K562 (cell line): ENCODE results near the gene CIAO1. TPM values are rescaled to one million over a fixed set of nuclear protein-coding genes. Genes with fewer than 3 reads are reported as not detected.

Experiments
- ATF1 ChIP-seq, 2 experiments: fragments of 450-650 bp in 1 of 2; IDR thresholded peaks; 2 replicates each; pipeline ENCODE4 v1.6.1; 2016; ENCODE audit warnings: missing compliant biosample characterization in 1 of 2, missing genetic modification characterization in 1 of 2
- BRD4 ChIP-seq: fragments of 200-600 bp; sonication (generic); IDR thresholded peaks from 2 replicates; pipeline ENCODE4 v1.6.1; 2017; ENCODE audit warnings: inconsistent platforms
- ELF1 ChIP-seq: fragments of 200-800 bp; sonication (Bioruptor generic); IDR thresholded peaks from 2 replicates; pipeline ENCODE4 v1.6.1; 2016; ENCODE audit warnings: missing genetic modification characterization, missing compliant biosample characterization
- ERF ChIP-seq: fragments of 450-650 bp; formaldehyde crosslinking; IDR thresholded peaks from 2 replicates; pipeline ENCODE4 v1.4.0; 2020; ENCODE audit warnings: mild to moderate bottlenecking, mixed read lengths
- ETV1 ChIP-seq: fragments of 450-650 bp; conservative IDR thresholded peaks from 2 replicates; pipeline ENCODE4 v1.6.1; 2016; ENCODE audit warnings: missing genetic modification characterization, control low read depth, low read depth, missing compliant biosample characterization
- ETV6 ChIP-seq, 3 experiments: fragments of 150-350 bp in 1 of 3; sonication (generic) in 1 of 3; formaldehyde crosslinking in 1 of 3; IDR thresholded peaks; 2 replicates each; pipeline versions ENCODE4 v1.6.1 to v1.8.0; 2014 to 2022; ENCODE audit warnings: borderline replicate concordance in 2 of 3, low read depth in 2 of 3, antibody characterized with exemption in 1 of 3, low read length in 1 of 3, mild to moderate bottlenecking in 1 of 3, missing genetic modification reagents in 1 of 3
- GTF2A2 ChIP-seq: IDR thresholded peaks from 2 replicates; pipeline ENCODE4 v1.6.1; 2016; ENCODE audit warnings: mild to moderate bottlenecking, missing genetic modification characterization, missing compliant biosample characterization
- HNRNPLL ChIP-seq: fragments of 200-400 bp; formaldehyde crosslinking; IDR thresholded peaks from 2 replicates; pipeline ENCODE4 v1.6.1; 2017; ENCODE audit warnings: low read length, low read depth, mild to moderate bottlenecking; ENCODE audit not compliant: poor library complexity, severe bottlenecking
- ILF3 ChIP-seq: fragments of 450-650 bp; IDR thresholded peaks from 2 replicates; pipeline ENCODE4 v1.6.1; 2018; ENCODE audit warnings: antibody characterized with exemption, mild to moderate bottlenecking, moderate library complexity, borderline replicate concordance
- KDM2B ChIP-seq: fragments of 250-450 bp; sonication (Bioruptor Pico); IDR thresholded peaks from 2 replicates; pipeline ENCODE4 v1.8.0; 2021; ENCODE audit warnings: mild to moderate bottlenecking, moderate library complexity
- KLF1 ChIP-seq: fragments of 450-650 bp; IDR thresholded peaks from 2 replicates; pipeline ENCODE4 v1.6.1; 2016; ENCODE audit warnings: missing genetic modification characterization, missing compliant biosample characterization
- NCOA1 ChIP-seq: fragments of 450-650 bp; IDR thresholded peaks from 2 replicates; pipeline ENCODE4 v1.6.1; 2016; ENCODE audit warnings: low read depth
- NFIC ChIP-seq: fragments of 450-650 bp; IDR thresholded peaks from 2 replicates; pipeline ENCODE4 v1.6.1; 2017; ENCODE audit warnings: mild to moderate bottlenecking, inconsistent platforms
- NR2F6 ChIP-seq: fragments of 450-650 bp; formaldehyde crosslinking; IDR thresholded peaks from 2 replicates; pipeline ENCODE4 v1.4.0; 2020; ENCODE audit warnings: mild to moderate bottlenecking
- NR4A1 ChIP-seq, 2 experiments: fragments of 250-450 bp in 1 of 2; fragments of 450-650 bp in 1 of 2; sonication (Bioruptor Pico) in 1 of 2; IDR thresholded peaks; 2 replicates each; pipeline versions ENCODE4 v1.4.0 to v1.6.1; 2016 to 2020; ENCODE audit warnings: mild to moderate bottlenecking in 2 of 2, missing compliant biosample characterization in 1 of 2, missing genetic modification characterization in 1 of 2, moderate library complexity in 1 of 2
- PHF8 ChIP-seq: fragments of 200-600 bp; sonication (generic); IDR thresholded peaks from 2 replicates; pipeline ENCODE4 v1.6.1; 2012; ENCODE audit warnings: mixed run types, mild to moderate bottlenecking, inconsistent platforms, low read length, moderate library complexity, borderline replicate concordance
- POLR2A ChIP-seq: fragments of 450-650 bp; conservative IDR thresholded peaks from 2 replicates; pipeline ENCODE4 v1.6.1; 2016
- TAF7 ChIP-seq: fragments of 450-650 bp; IDR thresholded peaks from 2 replicates; pipeline ENCODE4 v1.6.1; 2016; ENCODE audit warnings: missing genetic modification characterization, missing compliant biosample characterization
- YY1 ChIP-seq, 3 experiments: IDR thresholded peaks; 2 replicates each; pipeline ENCODE4 v1.6.1; 2011; ENCODE audit warnings: low read length in 2 of 3, mild to moderate bottlenecking in 2 of 3, moderate library complexity in 2 of 3, borderline replicate concordance in 1 of 3, control low read depth in 1 of 3, low read depth in 1 of 3; ENCODE audit not compliant: insufficient read depth in 3 of 3, insufficient replicate concordance in 2 of 3, control insufficient read depth in 1 of 3, insufficient read length in 1 of 3; ENCODE audit errors: extremely low read depth in 1 of 3
- ZFP91 ChIP-seq: sonication (generic); formaldehyde crosslinking; IDR thresholded peaks from 2 replicates; pipeline ENCODE4 v1.8.0; 2022; ENCODE audit warnings: mild to moderate bottlenecking, missing genetic modification reagents
- ZNF12 ChIP-seq: sonication (generic); formaldehyde crosslinking; IDR thresholded peaks from 2 replicates; pipeline ENCODE4 v1.4.0; 2020; ENCODE audit warnings: mild to moderate bottlenecking, missing genetic modification reagents
- ZNF217 ChIP-seq: sonication (generic); formaldehyde crosslinking; IDR thresholded peaks from 2 replicates; pipeline ENCODE4 v1.8.0; 2022; ENCODE audit warnings: mild to moderate bottlenecking, missing genetic modification reagents
- ZNF384 ChIP-seq: IDR thresholded peaks from 2 replicates; pipeline ENCODE4 v1.6.1; 2012; ENCODE audit warnings: low read depth, low read length, improper control_type of control experiment
- ZNF79 ChIP-seq: fragments of 250-450 bp; sonication (Bioruptor Pico); IDR thresholded peaks from 2 replicates; pipeline ENCODE4 v1.4.0; 2020; ENCODE audit warnings: low read depth, mild to moderate bottlenecking, moderate library complexity
- polyA plus RNA-seq, 8 experiments: library from polyadenylated mRNA; depleted of rRNA in 4 of 8; stranded (reverse) in 5 of 8; unstranded in 3 of 8; fragments of >200 nt; fragmentation: Nextera tagmentation in 2 of 8; fragmentation: Illumina TruSeq in 1 of 8; extraction: Ambion mirVana in 2 of 8; extraction: Trizol in 1 of 8; gene quantifications; 2 replicates each; pipeline versions ENCODE4 v1.2.1 to v1.2.3, GENCODE V29; 2011 to 2014; ENCODE audit warnings: inconsistent platforms in 1 of 8, missing spikeins in 1 of 8
- total RNA-seq, 7 experiments: library from RNA; depleted of rRNA in 6 of 7; stranded (reverse); fragments of >200 nt in 6 of 7; fragmentation: Illumina TruSeq in 2 of 7; extraction: Trizol in 2 of 7; gene quantifications; 2 replicates each; pipeline versions ENCODE4 v1.2.1 to v1.2.3, GENCODE V29; 2011 to 2021; ENCODE audit warnings: low replicate concordance in 1 of 7
- TF ChIP-seq, protein P1 (sequence below), 2 experiments: fragments of 450-650 bp; IDR thresholded peaks; 2 replicates each; pipeline ENCODE4 v1.6.1; 2016

Gene CIAO1
- total and polyA plus RNA-seq, 9 of the 15 experiments (the other 6 are each of a cell fraction or from before 2014, with no cell fraction given): 11.4 to 156 (median 92.8) TPM

GRCh38 chr2:96305091-96305978 lies 39.3 kb downstream of the CIAO1 start, which contains the start of gene SNRNP200 (continued):
- TF ChIP-seq YY1 (IDR thresholded peaks at IDR 0.05; ENCODE audit: borderline replicate concordance in 1 of 3, control insufficient read depth in 1 of 3, extremely low read depth in 1 of 3, insufficient read depth in 3 of 3, insufficient read length in 1 of 3, insufficient replicate concordance in 2 of 3, low read depth in 1 of 3, low read length in 2 of 3) (peak in 2 of 3 experiments; percentile 74 to 87), KLF1 (tag) (peak; percentile 95), ZFP91 (CRISPR knock-in tag) (0 out of 2 replicates have a peak, but pooled peaks have one; percentile 43), GTF2A2 (tag) (no peak), ERF (CRISPR knock-in tag) (no peak), ETV1 (tag) (peak; percentile 85), ILF3 (no peak), ETV6 (IDR thresholded peaks at IDR 0.05; ENCODE audit: borderline replicate concordance in 1 of 2, low read depth in 2 of 2, low read length in 1 of 2) (peak; percentile 60 to 97; a peak in 3 of 4 replicates), ETV6 (CRISPR knock-in tag; IDR thresholded peaks at IDR 0.05; ENCODE audit: borderline replicate concordance) (no peak), ZNF217 (no peak), NFIC (peak; percentile 95), POLR2A (peak; percentile 97), ATF1 (CRISPR knock-in tag; IDR thresholded peaks at IDR 0.05) (peak; percentile 62), ATF1 (tag; IDR thresholded peaks at IDR 0.05) (peak; percentile 92), BRD4 (peak; percentile 83), NR2F6 (CRISPR knock-in tag) (no peak), PHF8 (peak; percentile 98), ZNF12 (0 out of 2 replicates have a peak, but pooled peaks have one; percentile 38), ZNF79 (no peak), KDM2B (no peak), ZNF384 (0 out of 2 replicates have a peak, but pooled peaks have one; percentile 28), TAF7 (tag) (peak; percentile 44), HNRNPLL (peak; percentile 85), NCOA1 (peak; percentile 95), ELF1 (peak; percentile 91), NR4A1 (CRISPR knock-in tag; IDR thresholded peaks at IDR 0.05) (no peak; the same call in 1 of the 2 replicates), NR4A1 (tag; IDR thresholded peaks at IDR 0.05) (no peak)
- TF ChIP-seq, protein P1, sequence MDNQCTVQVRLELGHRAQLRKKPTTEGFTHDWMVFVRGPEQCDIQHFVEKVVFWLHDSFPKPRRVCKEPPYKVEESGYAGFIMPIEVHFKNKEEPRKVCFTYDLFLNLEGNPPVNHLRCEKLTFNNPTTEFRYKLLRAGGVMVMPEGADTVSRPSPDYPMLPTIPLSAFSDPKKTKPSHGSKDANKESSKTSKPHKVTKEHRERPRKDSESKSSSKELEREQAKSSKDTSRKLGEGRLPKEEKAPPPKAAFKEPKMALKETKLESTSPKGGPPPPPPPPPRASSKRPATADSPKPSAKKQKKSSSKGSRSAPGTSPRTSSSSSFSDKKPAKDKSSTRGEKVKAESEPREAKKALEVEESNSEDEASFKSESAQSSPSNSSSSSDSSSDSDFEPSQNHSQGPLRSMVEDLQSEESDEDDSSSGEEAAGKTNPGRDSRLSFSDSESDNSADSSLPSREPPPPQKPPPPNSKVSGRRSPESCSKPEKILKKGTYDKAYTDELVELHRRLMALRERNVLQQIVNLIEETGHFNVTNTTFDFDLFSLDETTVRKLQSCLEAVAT (IDR thresholded peaks at IDR 0.05): peak; percentile 26 to 31; a peak in 1 of 4 replicates
